KMS-11 (cell line): ENCODE data around the gene C2CD4A.

Experiments used
- H2AFZ ChIP-seq: fragments of 200-600 bp; sonication (generic); 2 replicates; pipeline ENCODE4 v1.6.1; 2016; ENCODE audit warnings: antibody characterized with exemption, mixed run types, low read depth
- H3K27ac ChIP-seq: fragments of 200-600 bp; sonication (generic); 2 replicates; pipeline ENCODE4 v1.6.1; 2016; ENCODE audit warnings: mild to moderate bottlenecking, mixed run types
- H3K27me3 ChIP-seq: fragments of 200-600 bp; sonication (generic); 2 replicates; pipeline ENCODE4 v1.6.1; 2017; ENCODE audit warnings: mild to moderate bottlenecking, low read depth, mixed run types, moderate library complexity; ENCODE audit not compliant: insufficient read depth
- H3K36me3 ChIP-seq: fragments of 200-600 bp; sonication (generic); 2 replicates; pipeline ENCODE4 v1.6.1; 2017; ENCODE audit warnings: mild to moderate bottlenecking, mixed run types; ENCODE audit not compliant: insufficient read depth
- H3K4me1 ChIP-seq: fragments of 200-600 bp; sonication (generic); 2 replicates; pipeline ENCODE4 v1.6.1; 2016; ENCODE audit warnings: mild to moderate bottlenecking, low read depth, mixed run types; ENCODE audit not compliant: poor library complexity, severe bottlenecking
- H3K4me2 ChIP-seq: fragments of 200-600 bp; sonication (generic); 2 replicates; pipeline ENCODE4 v1.7.0; 2016; ENCODE audit warnings: mild to moderate bottlenecking, mixed run types
- H3K4me3 ChIP-seq: fragments of 200-600 bp; sonication (generic); IDR thresholded peaks from 2 replicates; pipeline ENCODE4 v1.6.1; 2017; ENCODE audit warnings: low read depth, low read length, mixed read lengths; ENCODE audit not compliant: insufficient read depth
- H3K79me2 ChIP-seq: fragments of 200-600 bp; sonication (generic); 2 replicates; pipeline ENCODE4 v1.6.1; 2016; ENCODE audit warnings: low read depth, mixed run types; ENCODE audit not compliant: insufficient read depth
- H3K9ac ChIP-seq: fragments of 200-600 bp; sonication (generic); 2 replicates; pipeline ENCODE4 v1.6.1; 2016; ENCODE audit warnings: mild to moderate bottlenecking, mixed run types
- H4K20me1 ChIP-seq: fragments of 200-600 bp; sonication (generic); 2 replicates; pipeline ENCODE4 v1.6.1; 2016; ENCODE audit warnings: mild to moderate bottlenecking, mixed run types; ENCODE audit not compliant: insufficient read depth
- CTCF ChIP-seq: fragments of 200-600 bp; sonication (generic); conservative IDR thresholded peaks from 2 replicates; pipeline ENCODE4 v1.6.1; 2017; ENCODE audit warnings: low read depth, mild to moderate bottlenecking, antibody characterized with exemption, low read length, moderate library complexity, mixed read lengths

Gene C2CD4A

GRCh38 chr15:62083194-62084154 is 16.7 kb downstream of the C2CD4A start:
- no peak overlapping the region for H3K4me3 ChIP-seq
- no peaks in the 10 kb centered on the region for H3K4me1 ChIP-seq
- no peak for TF ChIP-seq CTCF
- H3K27me3 ChIP-seq, result no peaks in the 10 kb centered on the region
- no peak overlapping the region for H3K4me2 ChIP-seq
- no peaks in the 10 kb centered on the region for H3K36me3 ChIP-seq
- H3K79me2 ChIP-seq, result no peaks in the 10 kb centered on the region
- no peaks in the 10 kb centered on the region for H4K20me1 ChIP-seq
- no peak overlapping the region for H2AFZ ChIP-seq
- H3K9ac ChIP-seq, result no peak overlapping the region
- no peak overlapping the region for H3K27ac ChIP-seq

- Histone ChIP-seq H2AFZ (no peak overlapping the region), H3K27me3 (no peaks in the 10 kb centered on the region), H3K4me2 (no peak overlapping the region), H3K4me1 (no peaks in the 10 kb centered on the region), H3K36me3 (no peaks in the 10 kb centered on the region), H3K9ac (no peak overlapping the region), H3K4me3 (no peak overlapping the region), H4K20me1 (no peaks in the 10 kb centered on the region), H3K27ac (no peak overlapping the region), H3K79me2 (no peaks in the 10 kb centered on the region)
- no peak for TF ChIP-seq CTCF
Measured at GRCh38 chr15:62085740-62086139, 19.0 kb downstream of the C2CD4A start.

GRCh38 chr15:62087671-62088352 is 21.0 kb downstream of the C2CD4A start:
- H4K20me1 ChIP-seq, result no peaks in the 10 kb centered on the region
- no peaks in the 10 kb centered on the region for H3K79me2 ChIP-seq
- no peak for TF ChIP-seq CTCF
- H3K4me1 ChIP-seq, result no peaks in the 10 kb centered on the region
- H3K4me2 ChIP-seq, result no peak overlapping the region
- no peak overlapping the region for H3K27ac ChIP-seq
- H3K9ac ChIP-seq, result no peak overlapping the region
- H3K4me3 ChIP-seq, result no peak overlapping the region
- no peaks in the 10 kb centered on the region for H3K27me3 ChIP-seq
- no peak overlapping the region for H2AFZ ChIP-seq
- no peaks in the 10 kb centered on the region for H3K36me3 ChIP-seq

GRCh38 chr15:62088353-62088693 is 21.5 kb downstream of the C2CD4A start:
- H3K27me3 ChIP-seq, result no peaks in the 10 kb centered on the region
- no peak for TF ChIP-seq CTCF
- H3K79me2 ChIP-seq, result no peaks in the 10 kb centered on the region
- H3K36me3 ChIP-seq, result no peaks in the 10 kb centered on the region
- H3K4me2 ChIP-seq, result no peak overlapping the region
- no peak overlapping the region for H3K4me3 ChIP-seq
- no peak overlapping the region for H3K9ac ChIP-seq
- no peaks in the 10 kb centered on the region for H4K20me1 ChIP-seq
- no peak overlapping the region for H3K27ac ChIP-seq
- H3K4me1 ChIP-seq, result no peaks in the 10 kb centered on the region
- no peak overlapping the region for H2AFZ ChIP-seq
